ENCODE data around the gene PPM1K.

GRCh38 chr4:88275516-88275915 lies 8.8 kb downstream of the PPM1K start:
- TF ChIP-seq CTCF (IDR thresholded peaks at IDR 0.05; ENCODE audit: low read length) (no peak), EZH2 (IDR thresholded peaks at IDR 0.05; ENCODE audit: borderline replicate concordance, low read length) (no peak)
